GM12891 (cell line): ENCODE measurements around the gene EMC10.

Experiments
- POLR2A ChIP-seq: IDR thresholded peaks from 2 replicates; pipeline ENCODE4 v1.6.1; 2011; ENCODE audit warnings: low read depth, low read length, control low read depth
- POLR2AphosphoS5 ChIP-seq: IDR thresholded peaks from 2 replicates; pipeline ENCODE4 v1.6.1; 2011; ENCODE audit warnings: low read depth, low read length, control low read depth
- POU2F2 ChIP-seq: IDR thresholded peaks from 2 replicates; pipeline ENCODE4 v1.6.1; 2011; ENCODE audit warnings: low read depth, mild to moderate bottlenecking, control low read depth, low read length, moderate library complexity
- TAF1 ChIP-seq: IDR thresholded peaks from 2 replicates; pipeline ENCODE4 v1.6.1; 2011; ENCODE audit warnings: low read depth, low read length, control low read depth

DNA sequence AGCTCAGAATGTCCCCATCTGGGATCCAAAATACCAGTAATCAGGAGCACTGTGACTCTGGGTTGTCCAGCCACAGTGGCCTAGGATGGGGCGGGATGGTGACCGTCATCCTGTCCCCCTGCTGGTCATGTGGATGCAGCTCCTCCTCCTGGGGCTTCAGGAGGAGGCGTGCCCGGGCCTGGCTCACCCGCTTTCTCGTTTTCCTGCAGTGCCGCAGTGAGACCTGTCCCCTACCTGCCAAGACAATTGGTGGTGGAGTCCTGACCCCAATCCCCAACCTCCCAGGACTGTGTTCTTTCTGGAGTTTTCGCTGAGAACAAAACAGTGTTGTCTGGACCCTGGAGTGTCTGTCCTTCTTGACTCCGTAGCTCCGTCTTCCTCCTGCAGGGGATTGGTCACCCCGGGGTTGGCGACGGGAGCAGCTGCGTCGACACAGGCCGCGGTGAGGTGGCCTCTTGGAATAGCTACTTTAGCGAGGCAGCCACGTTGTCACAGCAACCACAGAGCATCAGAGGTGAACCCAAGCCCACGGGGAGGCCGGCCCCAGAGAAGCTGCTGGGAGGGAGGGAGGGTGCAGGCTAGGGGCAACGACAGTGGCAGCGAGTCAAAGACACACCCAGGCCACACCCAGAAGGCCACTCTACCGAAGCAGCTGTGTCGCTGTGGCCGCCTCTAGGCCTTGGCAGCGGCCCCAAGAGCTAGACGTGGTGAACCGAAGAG lies 10.2 kb upstream of the EMC10 start:
- TF ChIP-seq POLR2AphosphoS5 (no peak), POLR2A (no peak), TAF1 (no peak), POU2F2 (no peak)
